ENCODE results near the gene PATZ1.

- TF ChIP-seq EZH2phosphoT487 (IDR thresholded peaks at IDR 0.05; ENCODE audit: insufficient read depth, low read depth) (no peak), EZH2 (IDR thresholded peaks at IDR 0.05; ENCODE audit: insufficient read depth, poor library complexity, severe bottlenecking) (no peak)
These were observed 13.9 kb upstream of the PATZ1 start for GRCh38 chr22:31360029-31360428.
